ENCODE measurements around the gene CHPF2. TPM values are rescaled to one million over a fixed set of nuclear protein-coding genes. Genes with fewer than 3 reads are reported as not detected.
A peak's percentile ranks its signal among the peaks of the same experiment; 100 is the strongest.

Gene CHPF2
- total and polyA plus RNA-seq, 2 of the 13 experiments (the other 11 are each of a cell fraction or from before 2014, with no cell fraction given): 15.4 to 21.5 TPM

DNA sequence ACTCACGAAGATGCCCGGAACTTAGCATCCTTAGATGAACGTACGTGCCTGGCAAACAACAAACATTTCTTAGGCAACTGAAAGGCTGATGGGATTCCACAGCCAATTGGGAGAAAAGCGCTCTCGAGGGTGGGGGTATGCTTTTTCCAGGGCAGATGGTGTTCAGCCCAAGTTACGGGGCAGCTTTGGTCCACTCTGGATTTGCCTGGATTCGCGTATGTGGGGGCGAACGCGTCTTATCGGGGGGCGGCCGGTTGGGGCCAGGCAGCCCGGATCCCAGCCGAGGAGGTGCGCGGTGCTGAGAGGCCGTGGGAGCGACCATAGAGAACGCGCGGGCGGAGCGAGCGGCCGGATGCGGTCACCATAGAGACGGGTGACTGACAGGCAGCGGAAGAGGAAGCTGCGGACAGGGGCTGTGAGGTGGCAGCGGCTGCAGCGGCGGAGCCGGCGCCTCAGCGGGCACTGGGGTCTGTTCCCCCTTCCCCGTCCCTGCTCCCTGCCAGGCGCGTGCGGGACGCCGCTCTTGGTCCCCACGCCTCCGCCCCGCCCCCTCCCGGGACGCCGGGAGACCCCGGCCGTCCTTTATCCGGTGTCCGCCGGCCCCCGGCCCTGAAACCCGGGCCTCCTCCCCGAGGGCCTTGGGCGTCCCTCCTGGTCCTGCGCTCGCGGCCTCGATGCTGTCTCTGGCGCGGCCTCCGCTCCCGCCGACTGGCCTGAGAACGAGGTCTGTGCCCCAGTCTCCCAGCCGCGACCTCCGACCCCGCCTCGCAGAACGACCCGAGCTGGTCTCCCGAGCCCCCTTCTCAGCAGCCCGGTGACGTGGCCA is at the start of gene CHPF2 (continued):
- TF ChIP-seq, protein P1, sequence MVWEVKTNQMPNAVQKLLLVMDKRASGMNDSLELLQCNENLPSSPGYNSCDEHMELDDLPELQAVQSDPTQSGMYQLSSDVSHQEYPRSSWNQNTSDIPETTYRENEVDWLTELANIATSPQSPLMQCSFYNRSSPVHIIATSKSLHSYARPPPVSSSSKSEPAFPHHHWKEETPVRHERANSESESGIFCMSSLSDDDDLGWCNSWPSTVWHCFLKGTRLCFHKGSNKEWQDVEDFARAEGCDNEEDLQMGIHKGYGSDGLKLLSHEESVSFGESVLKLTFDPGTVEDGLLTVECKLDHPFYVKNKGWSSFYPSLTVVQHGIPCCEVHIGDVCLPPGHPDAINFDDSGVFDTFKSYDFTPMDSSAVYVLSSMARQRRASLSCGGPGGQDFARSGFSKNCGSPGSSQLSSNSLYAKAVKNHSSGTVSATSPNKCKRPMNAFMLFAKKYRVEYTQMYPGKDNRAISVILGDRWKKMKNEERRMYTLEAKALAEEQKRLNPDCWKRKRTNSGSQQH (CRISPR knock-in tag; IDR thresholded peaks at IDR 0.05; ENCODE audit: low read depth): no peak
- TF ChIP-seq, protein P2, sequence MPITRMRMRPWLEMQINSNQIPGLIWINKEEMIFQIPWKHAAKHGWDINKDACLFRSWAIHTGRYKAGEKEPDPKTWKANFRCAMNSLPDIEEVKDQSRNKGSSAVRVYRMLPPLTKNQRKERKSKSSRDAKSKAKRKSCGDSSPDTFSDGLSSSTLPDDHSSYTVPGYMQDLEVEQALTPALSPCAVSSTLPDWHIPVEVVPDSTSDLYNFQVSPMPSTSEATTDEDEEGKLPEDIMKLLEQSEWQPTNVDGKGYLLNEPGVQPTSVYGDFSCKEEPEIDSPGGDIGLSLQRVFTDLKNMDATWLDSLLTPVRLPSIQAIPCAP (CRISPR knock-in tag; IDR thresholded peaks at IDR 0.05; ENCODE audit: low read depth): no peak
- TF ChIP-seq ZNF788 (CRISPR knock-in tag; IDR thresholded peaks at IDR 0.05; ENCODE audit: borderline replicate concordance) (peak; percentile 64; the same call in 1 of the 2 replicates), SMAD1 (CRISPR knock-in tag; IDR thresholded peaks at IDR 0.05; ENCODE audit: borderline replicate concordance, low read depth) (peak; percentile 57; the same call in 1 of the 2 replicates), ZNF501 (CRISPR knock-in tag; IDR thresholded peaks at IDR 0.05) (no peak), ZNF567 (CRISPR knock-in tag; IDR thresholded peaks at IDR 0.05; ENCODE audit: borderline replicate concordance) (0 out of 2 replicates have a peak, but pooled peaks have one; percentile 65), ELF1 (CRISPR knock-in tag; IDR thresholded peaks at IDR 0.05) (peak; percentile 84), ZNF232 (CRISPR knock-in tag; IDR thresholded peaks at IDR 0.05; ENCODE audit: borderline replicate concordance) (no peak; the same call in 1 of the 2 replicates), TOPORS (CRISPR knock-in tag; IDR thresholded peaks at IDR 0.05) (peak; percentile 29; the same call in 1 of the 2 replicates), ZNF530 (CRISPR knock-in tag; IDR thresholded peaks at IDR 0.05; ENCODE audit: low read depth) (no peak), MYC (CRISPR knock-in tag; IDR thresholded peaks at IDR 0.05; ENCODE audit: borderline replicate concordance) (peak; percentile 54; the same call in 1 of the 2 replicates), ZNF709 (CRISPR knock-in tag; IDR thresholded peaks at IDR 0.05) (0 out of 2 replicates have a peak, but pooled peaks have one; percentile 49), ZNF747 (CRISPR knock-in tag; IDR thresholded peaks at IDR 0.05; ENCODE audit: borderline replicate concordance) (peak; percentile 62; the same call in 1 of the 2 replicates), GLI4 (CRISPR knock-in tag; IDR thresholded peaks at IDR 0.05; ENCODE audit: borderline replicate concordance) (no peak), THAP11 (CRISPR knock-in tag; IDR thresholded peaks at IDR 0.05) (peak; percentile 94), SALL1 (CRISPR knock-in tag; IDR thresholded peaks at IDR 0.05) (peak; percentile 49; the same call in 1 of the 2 replicates), ZNF891 (CRISPR knock-in tag; IDR thresholded peaks at IDR 0.05) (peak; percentile 43; the same call in 1 of the 2 replicates), SPEN (CRISPR knock-in tag; IDR thresholded peaks at IDR 0.05; ENCODE audit: low read depth) (peak; percentile 89)
- TF ChIP-seq, protein P3, sequence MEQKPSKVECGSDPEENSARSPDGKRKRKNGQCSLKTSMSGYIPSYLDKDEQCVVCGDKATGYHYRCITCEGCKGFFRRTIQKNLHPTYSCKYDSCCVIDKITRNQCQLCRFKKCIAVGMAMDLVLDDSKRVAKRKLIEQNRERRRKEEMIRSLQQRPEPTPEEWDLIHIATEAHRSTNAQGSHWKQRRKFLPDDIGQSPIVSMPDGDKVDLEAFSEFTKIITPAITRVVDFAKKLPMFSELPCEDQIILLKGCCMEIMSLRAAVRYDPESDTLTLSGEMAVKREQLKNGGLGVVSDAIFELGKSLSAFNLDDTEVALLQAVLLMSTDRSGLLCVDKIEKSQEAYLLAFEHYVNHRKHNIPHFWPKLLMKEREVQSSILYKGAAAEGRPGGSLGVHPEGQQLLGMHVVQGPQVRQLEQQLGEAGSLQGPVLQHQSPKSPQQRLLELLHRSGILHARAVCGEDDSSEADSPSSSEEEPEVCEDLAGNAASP (CRISPR knock-in tag; IDR thresholded peaks at IDR 0.05; ENCODE audit: borderline replicate concordance): peak; percentile 46; the same call in 1 of the 2 replicates
- TF ChIP-seq, protein P4, sequence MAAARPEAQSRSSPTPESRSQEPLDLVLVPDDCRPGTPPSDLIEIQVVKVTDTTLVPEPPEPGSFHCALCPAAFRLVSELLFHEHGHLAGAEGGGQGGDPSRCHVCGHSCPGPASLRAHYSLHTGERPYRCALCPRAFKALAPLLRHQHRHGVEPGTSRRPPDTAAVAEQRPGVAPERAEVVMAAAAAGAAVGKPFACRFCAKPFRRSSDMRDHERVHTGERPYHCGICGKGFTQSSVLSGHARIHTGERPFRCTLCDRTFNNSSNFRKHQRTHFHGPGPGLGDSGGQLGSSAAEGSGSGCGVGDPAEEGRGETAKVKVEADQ (CRISPR knock-in tag; IDR thresholded peaks at IDR 0.05; ENCODE audit: borderline replicate concordance): peak; percentile 27; the same call in 1 of the 2 replicates
- TF ChIP-seq, protein P5, sequence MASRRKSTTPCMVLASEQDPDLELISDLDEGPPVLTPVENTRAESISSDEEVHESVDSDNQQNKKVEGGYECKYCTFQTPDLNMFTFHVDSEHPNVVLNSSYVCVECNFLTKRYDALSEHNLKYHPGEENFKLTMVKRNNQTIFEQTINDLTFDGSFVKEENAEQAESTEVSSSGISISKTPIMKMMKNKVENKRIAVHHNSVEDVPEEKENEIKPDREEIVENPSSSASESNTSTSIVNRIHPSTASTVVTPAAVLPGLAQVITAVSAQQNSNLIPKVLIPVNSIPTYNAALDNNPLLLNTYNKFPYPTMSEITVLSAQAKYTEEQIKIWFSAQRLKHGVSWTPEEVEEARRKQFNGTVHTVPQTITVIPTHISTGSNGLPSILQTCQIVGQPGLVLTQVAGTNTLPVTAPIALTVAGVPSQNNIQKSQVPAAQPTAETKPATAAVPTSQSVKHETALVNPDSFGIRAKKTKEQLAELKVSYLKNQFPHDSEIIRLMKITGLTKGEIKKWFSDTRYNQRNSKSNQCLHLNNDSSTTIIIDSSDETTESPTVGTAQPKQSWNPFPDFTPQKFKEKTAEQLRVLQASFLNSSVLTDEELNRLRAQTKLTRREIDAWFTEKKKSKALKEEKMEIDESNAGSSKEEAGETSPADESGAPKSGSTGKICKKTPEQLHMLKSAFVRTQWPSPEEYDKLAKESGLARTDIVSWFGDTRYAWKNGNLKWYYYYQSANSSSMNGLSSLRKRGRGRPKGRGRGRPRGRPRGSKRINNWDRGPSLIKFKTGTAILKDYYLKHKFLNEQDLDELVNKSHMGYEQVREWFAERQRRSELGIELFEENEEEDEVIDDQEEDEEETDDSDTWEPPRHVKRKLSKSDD (CRISPR knock-in tag; IDR thresholded peaks at IDR 0.05; ENCODE audit: low read depth): 0 out of 2 replicates have a peak, but pooled peaks have one; percentile 14

All from HepG2 (cell line).